H9 (cell line): ENCODE measurements around the gene PRSS2. TPM values are rescaled to one million over a fixed set of nuclear protein-coding genes. Genes with fewer than 3 reads are reported as not detected.

Experiments
- DNase-seq: peaks from one replicate; pipeline ENCODE4 v3.0.0-alpha.2; 2017
- H2AFZ ChIP-seq: one replicate; pipeline ENCODE4 v1.6.1; 2013; ENCODE audit warnings: mild to moderate bottlenecking, low read length, control low read depth, moderate library complexity
- H2AK5ac ChIP-seq: 2 replicates; pipeline ENCODE4 v1.6.1; 2013; ENCODE audit warnings: low read length, control low read depth, mixed read lengths; ENCODE audit not compliant: insufficient read length
- H2BK120ac ChIP-seq: one replicate; pipeline ENCODE4 v1.6.1; 2013; ENCODE audit warnings: low read depth, mild to moderate bottlenecking, low read length, control low read depth, inconsistent platforms; ENCODE audit not compliant: poor library complexity, severe bottlenecking
- H2BK12ac ChIP-seq: 2 replicates; pipeline ENCODE4 v1.6.1; 2013; ENCODE audit warnings: low read length, control low read depth, mixed read lengths, low read depth; ENCODE audit not compliant: insufficient read length
- H2BK15ac ChIP-seq: 2 replicates; pipeline ENCODE4 v1.6.1; 2013; ENCODE audit warnings: low read depth, low read length, control low read depth
- H2BK20ac ChIP-seq: one replicate; pipeline ENCODE4 v1.6.1; 2013; ENCODE audit warnings: low read depth, mild to moderate bottlenecking, low read length, control low read depth, inconsistent platforms; ENCODE audit not compliant: poor library complexity, severe bottlenecking
- H2BK5ac ChIP-seq: 2 replicates; pipeline ENCODE4 v1.6.1; 2013; ENCODE audit warnings: low read length, control low read depth, mixed read lengths; ENCODE audit not compliant: insufficient read length
- H3K14ac ChIP-seq: 2 replicates; pipeline ENCODE4 v1.6.1; 2013; ENCODE audit warnings: low read length, control low read depth; ENCODE audit not compliant: insufficient read depth
- H3K18ac ChIP-seq: 2 replicates; pipeline ENCODE4 v1.6.1; 2013; ENCODE audit warnings: low read depth, mild to moderate bottlenecking, mixed read lengths, low read length, control low read depth; ENCODE audit not compliant: insufficient read length
- H3K23ac ChIP-seq: 2 replicates; pipeline ENCODE4 v1.6.1; 2013; ENCODE audit warnings: low read length, control low read depth, mixed read lengths, low read depth; ENCODE audit not compliant: insufficient read length
- H3K23me2 ChIP-seq: 2 replicates; pipeline ENCODE4 v1.6.1; 2013; ENCODE audit warnings: low read depth, mild to moderate bottlenecking, mixed read lengths, low read length, control low read depth; ENCODE audit not compliant: insufficient read length, poor library complexity, severe bottlenecking
- H3K27ac ChIP-seq: 2 replicates; pipeline ENCODE4 v1.5.1; 2013; ENCODE audit warnings: low read length, control low read depth, mixed read lengths, low read depth; ENCODE audit not compliant: insufficient read length
- H3K27me3 ChIP-seq: 2 replicates; pipeline ENCODE4 v1.6.1; 2013; ENCODE audit warnings: low read length, control low read depth, inconsistent platforms; ENCODE audit not compliant: insufficient read depth
- H3K4ac ChIP-seq: 2 replicates; pipeline ENCODE4 v1.6.1; 2013; ENCODE audit warnings: low read depth, mild to moderate bottlenecking, control low read depth, inconsistent platforms, low read length, moderate library complexity
- H3K4me1 ChIP-seq: 2 replicates; pipeline ENCODE4 v1.6.1; 2013; ENCODE audit warnings: low read length, control low read depth, inconsistent platforms; ENCODE audit not compliant: insufficient read depth
- H3K4me2 ChIP-seq: 2 replicates; pipeline ENCODE4 v1.6.1; 2013; ENCODE audit warnings: low read length, control low read depth, mixed read lengths; ENCODE audit not compliant: insufficient read length, insufficient read depth
- H3K56ac ChIP-seq: 2 replicates; pipeline ENCODE4 v1.6.1; 2013; ENCODE audit warnings: low read depth, mild to moderate bottlenecking, mixed read lengths, low read length, control low read depth; ENCODE audit not compliant: insufficient read length
- H3K79me1 ChIP-seq: 2 replicates; pipeline ENCODE4 v1.6.1; 2013; ENCODE audit warnings: low read depth, mild to moderate bottlenecking, moderate library complexity, low read length, control low read depth, inconsistent platforms; ENCODE audit not compliant: insufficient read depth, poor library complexity, severe bottlenecking
- H3K79me2 ChIP-seq: 2 replicates; pipeline ENCODE4 v1.6.1; 2013; ENCODE audit warnings: low read length, control low read depth, inconsistent platforms; ENCODE audit not compliant: insufficient read depth
- H3K9ac ChIP-seq: 2 replicates; pipeline ENCODE4 v1.6.1; 2013; ENCODE audit warnings: low read length, control low read depth, mixed read lengths; ENCODE audit not compliant: insufficient read length; ENCODE audit errors: extremely low read depth
- H3K9me3 ChIP-seq: one replicate; pipeline ENCODE4 v1.6.1; 2013; ENCODE audit warnings: low read depth, low read length, inconsistent platforms; ENCODE audit not compliant: control insufficient read depth
- H3T11ph ChIP-seq: one replicate; pipeline ENCODE4 v1.6.1; 2013; ENCODE audit warnings: mild to moderate bottlenecking, low read length, control low read depth, inconsistent platforms
- H4K20me1 ChIP-seq: one replicate; pipeline ENCODE4 v1.6.1; 2013; ENCODE audit not compliant: control insufficient read depth, insufficient read length, insufficient read depth
- H4K5ac ChIP-seq: 2 replicates; pipeline ENCODE4 v1.6.1; 2013; ENCODE audit warnings: low read depth, mild to moderate bottlenecking, mixed read lengths, low read length, control low read depth; ENCODE audit not compliant: insufficient read length
- H4K8ac ChIP-seq: replicated peaks from 2 replicates; pipeline ENCODE4 v1.6.1; 2013; ENCODE audit warnings: low read length, control low read depth, mixed read lengths, low read depth; ENCODE audit not compliant: insufficient read length
- H4K91ac ChIP-seq: 2 replicates; pipeline ENCODE4 v1.6.1; 2013; ENCODE audit warnings: low read depth, mild to moderate bottlenecking, moderate library complexity, mixed read lengths, low read length, control low read depth; ENCODE audit not compliant: insufficient read length
- H3K27ac Mint-ChIP-seq, 3 experiments: 2 replicates in 2 of 3; 3 replicates in 1 of 3; pipeline ENCODE4 v1.8.0; 2020 to 2021; ENCODE audit warnings: mixed read lengths in 3 of 3, mild to moderate bottlenecking in 1 of 3, moderate library complexity in 1 of 3
- H3K27me3 Mint-ChIP-seq: 2 replicates; pipeline ENCODE4 v1.8.0; 2021; ENCODE audit warnings: low read depth, mild to moderate bottlenecking, moderate library complexity, mixed read lengths
- H3K36me3 Mint-ChIP-seq, 3 experiments: 2 replicates in 2 of 3; 3 replicates in 1 of 3; pipeline ENCODE4 v1.8.0; 2020 to 2021; ENCODE audit warnings: low read depth in 3 of 3, mixed read lengths in 3 of 3; ENCODE audit not compliant: insufficient read depth in 1 of 3
- H3K4me1 Mint-ChIP-seq, 2 experiments: 2 replicates each; pipeline ENCODE4 v1.8.0; 2020; ENCODE audit warnings: mixed read lengths in 2 of 2
- H3K4me3 Mint-ChIP-seq, 2 experiments: 2 replicates in 1 of 2; 3 replicates in 1 of 2; pipeline ENCODE4 v1.8.0; 2020 to 2021; ENCODE audit warnings: mild to moderate bottlenecking in 2 of 2, mixed read lengths in 2 of 2, moderate library complexity in 1 of 2
- H3K9me3 Mint-ChIP-seq, 2 experiments: 2 replicates in 1 of 2; 3 replicates in 1 of 2; pipeline ENCODE4 v1.8.0; 2020; ENCODE audit warnings: mild to moderate bottlenecking in 2 of 2, mixed read lengths in 2 of 2, moderate library complexity in 1 of 2
- CTCF ChIP-seq: fragments of 200-600 bp; sonication (generic); conservative IDR thresholded peaks from 3 replicates; pipeline ENCODE4 v1.8.0; 2021; ENCODE audit warnings: antibody characterized with exemption, mild to moderate bottlenecking
- WGBS: extraction: QIAGEN DNeasy Blood & Tissue Kit; methylation state at CpG from one replicate; pipeline ENCODE4 v1.1.7; 2013; ENCODE audit warnings: missing lambda C conversion rate, low lambda C conversion rate, mixed read lengths; ENCODE audit not compliant: insufficient read length; ENCODE audit errors: extremely low coverage; 5-methylcytosine and 5-hydroxymethylcytosine counted together
- total RNA-seq: library from RNA; stranded (reverse); gene quantifications from 2 replicates; pipeline ENCODE4 v1.2.1, GENCODE V29; 2021

Gene PRSS2
- total RNA-seq, 1 experiment from 2014 or later = not detected

GRCh38 chr7:142803901-142804300, 33.1 kb downstream of the PRSS2 start:
- Histone ChIP-seq H3K4me2 (no peak overlapping the region), H3K79me1 (no peaks in the 10 kb centered on the region), H3K18ac (no peak overlapping the region), H3K27ac (no peak overlapping the region), H3K23me2 (no peaks in the 10 kb centered on the region), H3K27me3 (peaks cover 2% of the 10 kb centered on the region; the same call in 1 of the 2 replicates), H4K8ac (no peak overlapping the region), H2BK15ac (no peak overlapping the region), H3K79me2 (no peaks in the 10 kb centered on the region), H3T11ph (no peak overlapping the region), H3K23ac (no peak overlapping the region), H2BK20ac (no peak overlapping the region), H3K4ac (no peak overlapping the region), H2AFZ (no peak overlapping the region), H3K9me3 (no peaks in the 10 kb centered on the region), H2BK12ac (no peak overlapping the region), H4K5ac (no peak overlapping the region), H4K91ac (no peak overlapping the region), H3K14ac (no peak overlapping the region), H3K56ac (no peak overlapping the region), H2BK120ac (no peak overlapping the region), H2AK5ac (no peak overlapping the region), H3K9ac (no peak overlapping the region), H2BK5ac (no peak overlapping the region), H4K20me1 (no peaks in the 10 kb centered on the region), H3K4me1 (no peaks in the 10 kb centered on the region; the same call in 1 of the 2 replicates)
- Mint-ChIP-seq H3K36me3 (peaks cover 7 to 10% (median 8%) of the 10 kb centered on the region in 3 experiments), H3K27me3 (peaks cover 83% of the 10 kb centered on the region), H3K4me3 (no peak overlapping the region), H3K9me3 (no peaks in the 10 kb centered on the region), H3K27ac (no peak overlapping the region; a peak in 1 of 7 replicates), H3K4me1 (peaks cover 15 to 22% of the 10 kb centered on the region in 2 experiments)
- TF ChIP-seq CTCF = no peak
- no CpG with 5 or more reads among the region's 4 CpGs for WGBS
- DNase-seq = no peak
